ENCODE data around the gene EML5.
"Not testable (repeated sequence)": the region's sequence is repeated elsewhere in the genome, so short reads cannot be mapped to it uniquely, and the experiment has no call there.

EML5 gene

DNA sequence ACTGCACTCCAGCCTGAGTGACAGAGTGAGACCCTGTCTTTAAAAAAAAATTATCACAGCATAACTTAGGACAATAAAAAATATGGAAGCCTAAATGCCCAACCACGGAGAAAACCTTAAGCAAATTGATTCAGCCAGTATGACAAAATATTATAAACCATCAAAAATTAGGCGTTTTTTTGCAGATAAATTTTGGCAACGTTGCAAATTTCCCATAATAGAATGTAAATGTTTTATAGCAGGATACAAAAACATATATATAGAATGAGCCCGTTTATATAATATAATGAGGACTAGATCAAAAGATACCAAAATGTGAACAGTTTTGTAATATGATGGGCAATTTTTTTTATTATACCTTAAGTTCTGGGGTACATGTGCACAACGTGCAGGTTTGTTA lies 6.8 kb upstream of the EML5 start:
- DNase-seq = no peak

DNA sequence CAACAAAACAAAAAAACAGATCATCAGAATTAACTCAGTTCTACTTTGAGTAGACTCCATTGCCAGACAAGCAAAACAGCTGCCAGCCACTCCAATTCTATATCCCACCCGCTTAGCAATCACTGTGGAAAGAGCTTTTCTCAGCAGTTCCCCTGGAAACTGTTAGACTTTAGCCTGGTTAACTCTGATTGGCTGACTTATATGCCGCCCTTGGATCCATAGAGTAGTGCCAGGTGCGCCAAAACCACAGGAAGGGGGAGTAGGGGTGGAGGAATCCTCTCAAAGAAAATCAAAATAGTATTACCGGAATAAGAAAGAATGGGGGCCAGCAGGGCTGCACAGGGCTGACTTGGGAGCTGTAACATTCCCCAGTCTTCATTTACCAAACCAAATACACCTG lies 5.4 kb upstream of the EML5 start:
- DNase-seq = no peak

DNA sequence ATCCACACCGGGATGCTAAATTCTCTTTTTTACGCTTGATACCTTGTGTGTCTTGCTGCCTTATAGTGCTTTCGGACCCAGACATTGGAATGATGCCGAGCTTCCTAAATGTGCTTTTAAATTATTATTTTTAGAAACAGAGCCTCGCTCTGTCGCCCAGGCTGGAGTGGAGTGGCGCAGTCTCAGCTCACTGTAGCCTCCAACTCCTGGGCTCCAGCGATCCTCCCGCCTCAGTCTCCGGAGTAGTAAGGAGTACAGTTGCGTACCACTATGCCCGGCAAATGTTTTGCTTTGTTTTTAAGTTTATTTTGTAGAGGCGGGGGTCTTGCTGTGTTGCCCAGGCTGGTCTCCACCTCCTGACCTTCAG lies 489 bp upstream of the EML5 start:
- DNase-seq = no peak

DNA sequence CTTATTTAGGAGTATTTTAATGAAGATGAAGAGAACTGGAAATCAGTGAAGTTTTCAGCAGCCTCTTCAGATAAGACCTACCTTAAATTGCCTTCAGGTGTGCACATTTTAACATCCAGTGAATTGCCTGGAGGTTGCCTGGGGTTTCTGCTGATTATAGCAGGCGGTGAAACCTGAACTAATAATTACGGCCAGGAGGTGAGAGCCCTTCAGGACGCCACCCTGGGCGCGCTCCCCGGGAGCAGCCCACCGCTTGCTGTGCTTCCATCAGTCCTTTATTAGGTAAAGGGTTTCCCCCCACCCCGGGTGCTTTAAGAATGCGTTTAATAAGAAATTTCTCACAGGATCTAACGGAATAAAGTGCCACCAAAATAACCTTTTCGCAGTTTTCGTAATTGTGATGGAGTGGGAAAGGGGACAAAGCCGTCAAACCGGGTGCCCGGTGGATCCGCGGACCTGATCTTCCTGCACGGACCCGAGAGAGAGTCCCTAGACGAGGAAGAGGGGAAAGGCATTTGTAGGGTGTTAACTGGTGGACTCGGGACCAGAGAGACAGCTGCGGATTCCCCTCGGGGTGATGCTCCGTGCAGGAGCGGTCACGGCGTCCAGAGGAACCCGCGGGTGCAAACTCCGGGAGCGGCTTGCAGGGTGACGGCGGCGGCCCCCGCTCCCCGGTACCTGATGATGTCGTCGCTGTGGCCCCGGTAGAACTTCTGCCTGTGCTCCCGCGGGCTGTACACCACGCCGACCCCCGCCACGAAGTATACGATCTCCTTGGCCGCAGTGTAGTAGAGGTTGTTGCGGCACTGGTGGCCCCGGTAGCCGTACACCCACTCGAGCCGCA lies 902 bp downstream of the EML5 start:
- no peak for DNase-seq

DNA sequence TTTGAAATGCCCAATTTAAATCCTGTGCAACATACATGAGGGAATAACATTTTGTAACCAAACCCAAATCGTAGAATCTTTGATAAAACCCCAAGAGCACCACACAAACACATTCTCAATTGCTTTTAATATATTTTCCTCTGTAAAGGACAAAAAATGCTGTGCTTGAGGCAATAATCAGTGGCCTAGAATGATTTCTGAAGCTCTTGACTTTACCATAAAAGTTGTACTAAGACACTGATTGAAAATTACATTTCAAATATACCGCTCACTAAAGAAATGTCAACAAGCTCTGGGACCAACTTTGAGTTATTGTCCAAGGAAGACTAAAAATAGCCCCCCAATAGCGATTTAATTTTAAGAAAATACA lies 1.5 kb downstream of the EML5 start:
- DNase-seq = no peak

DNA sequence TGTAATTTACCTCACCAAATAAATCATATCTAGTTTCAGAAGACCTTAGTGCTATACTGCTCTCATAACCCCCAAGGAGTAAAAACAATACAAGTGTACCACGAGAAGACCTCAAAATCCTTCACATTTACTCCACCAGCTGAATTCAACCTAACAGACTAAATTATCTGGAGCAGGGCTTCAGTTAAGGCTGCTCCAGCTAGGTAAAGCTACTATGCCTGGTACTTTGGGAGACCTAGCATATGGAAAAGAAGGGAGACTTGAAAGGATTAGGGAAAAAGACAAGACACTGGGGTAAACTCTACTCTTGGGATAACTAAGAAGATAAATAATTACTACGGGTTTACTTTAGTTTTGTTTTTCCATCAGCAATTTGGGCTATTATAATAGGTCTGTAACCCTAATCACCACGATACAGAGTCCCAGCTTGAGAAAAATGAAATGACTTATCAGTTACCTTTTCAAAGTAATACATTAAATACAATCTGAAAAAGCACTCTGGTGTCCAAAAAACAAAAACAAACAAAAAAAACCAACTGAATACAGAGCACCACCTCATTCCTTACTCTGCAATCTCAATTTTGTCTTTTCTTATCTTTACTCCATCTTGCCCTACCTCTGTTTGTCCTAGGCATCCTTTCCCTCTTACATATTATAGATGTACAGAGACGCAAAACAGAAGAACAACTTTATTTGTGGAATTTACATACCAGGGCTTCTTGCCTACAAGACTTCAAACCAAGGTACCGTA lies 2.1 kb downstream of the EML5 start:
- no peak for DNase-seq

DNA sequence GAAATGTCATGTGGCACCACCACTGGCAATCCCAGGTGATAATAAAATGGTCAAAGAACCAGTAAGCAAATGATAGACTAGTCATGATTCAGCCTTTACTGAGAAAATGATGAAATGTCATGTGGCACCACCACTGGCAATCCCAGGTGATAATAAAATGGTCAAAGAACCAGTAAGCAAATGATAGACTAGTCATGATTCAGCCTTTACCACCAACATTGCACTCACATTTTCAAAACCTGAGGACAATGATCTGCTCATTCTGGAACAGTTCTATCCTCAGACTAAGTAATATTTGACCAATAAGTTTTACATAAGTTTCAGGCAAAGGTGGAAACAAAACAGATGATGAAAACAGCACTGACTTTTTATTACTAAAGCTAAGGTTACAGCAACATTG lies 3.2 kb downstream of the EML5 start:
- DNase-seq = not testable (repeated sequence)

DNA sequence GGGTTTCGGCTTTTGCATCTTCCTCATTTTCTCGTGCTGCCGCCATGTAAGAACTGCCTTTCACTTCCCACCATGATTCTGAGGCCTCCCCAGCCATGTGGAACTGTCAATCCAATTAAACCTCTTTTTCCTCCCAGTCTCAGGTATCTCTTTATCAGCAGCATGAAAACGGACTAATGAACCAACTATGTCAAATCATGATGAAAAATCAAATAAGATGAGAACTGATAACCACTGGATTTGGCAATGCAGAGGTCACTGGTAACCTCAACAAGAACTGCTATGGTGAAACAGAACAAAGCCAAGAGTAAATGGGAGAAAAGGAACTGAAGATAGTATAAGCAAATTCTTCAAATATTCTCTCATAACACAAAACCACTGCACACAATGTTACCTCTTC lies 6.0 kb downstream of the EML5 start:
- no peak for DNase-seq

DNA sequence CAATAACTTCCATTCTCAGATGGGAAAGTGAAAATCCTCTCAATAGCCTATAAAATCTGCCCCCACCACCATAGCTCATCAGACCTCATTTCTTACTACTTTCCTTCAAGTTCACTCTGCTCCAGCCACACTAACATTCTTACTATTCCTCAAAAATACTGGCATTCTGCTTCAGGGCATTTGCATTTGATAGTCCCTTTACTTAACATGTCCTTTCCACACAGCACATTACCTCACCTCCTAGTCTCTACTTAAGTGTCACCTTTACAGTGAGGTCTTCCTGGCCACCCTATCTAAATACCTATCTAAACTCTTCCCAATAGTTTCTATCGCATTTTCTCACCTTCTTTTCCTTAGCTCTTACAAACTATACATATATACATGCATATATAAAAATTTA lies 6.8 kb downstream of the EML5 start:
- DNase-seq = no peak

DNA sequence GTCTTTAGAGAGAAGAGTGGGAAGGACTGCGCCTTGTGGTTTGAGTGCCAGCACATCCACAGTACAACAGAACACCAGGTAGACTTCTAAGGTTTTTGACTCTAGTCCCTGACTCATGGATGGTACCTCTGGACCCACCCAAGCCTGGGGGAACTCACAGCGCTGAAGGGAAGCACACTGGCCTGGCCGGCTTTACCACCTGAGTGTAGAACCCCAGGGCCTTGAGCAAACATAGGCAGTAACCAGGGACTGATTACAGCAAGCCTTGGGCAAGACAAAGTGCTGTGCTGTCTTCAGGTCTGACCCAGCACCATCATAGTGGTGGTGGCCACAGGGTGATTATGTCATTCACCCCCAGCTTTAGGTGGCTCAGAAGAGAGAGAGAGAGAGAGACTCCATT lies 17.2 kb downstream of the EML5 start:
- no peak for DNase-seq

DNA sequence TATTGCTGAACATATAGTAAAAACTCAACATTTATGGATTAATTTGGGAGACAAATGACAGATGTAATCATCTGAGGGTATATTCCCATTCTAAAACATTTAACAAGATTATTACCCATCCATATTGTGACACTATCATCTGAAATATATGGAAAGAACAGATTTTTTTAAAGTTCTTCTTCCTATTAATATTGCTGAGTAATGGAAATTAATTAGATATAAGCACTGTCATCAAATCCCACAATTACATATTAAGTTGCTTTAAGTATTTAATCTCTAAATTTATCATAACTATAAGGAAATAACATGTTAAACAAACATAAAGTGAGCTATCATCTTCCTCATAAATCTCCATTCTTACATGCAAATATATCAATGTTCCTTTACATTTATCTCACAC lies 22.0 kb downstream of the EML5 start:
- no peak for DNase-seq

DNA sequence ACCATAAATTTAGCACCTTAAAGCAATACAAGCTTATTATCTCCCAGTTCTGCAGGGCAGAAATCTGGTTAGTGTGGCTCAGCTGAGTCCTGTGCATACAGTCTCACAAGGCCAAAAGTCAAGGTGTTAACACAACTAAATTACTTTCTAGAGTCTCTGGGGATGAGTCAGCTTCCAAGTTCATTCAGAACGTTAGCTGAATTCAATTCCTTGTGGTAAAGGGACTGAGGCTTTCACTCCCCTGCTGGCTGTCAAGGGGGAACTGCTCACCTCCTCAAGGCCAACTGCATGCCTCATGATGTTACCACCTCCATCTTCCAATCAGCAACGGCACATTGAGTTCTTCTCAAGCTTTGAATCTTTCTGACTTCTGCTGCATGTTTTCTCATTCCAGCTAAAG lies 27.6 kb downstream of the EML5 start:
- DNase-seq = no peak

DNA sequence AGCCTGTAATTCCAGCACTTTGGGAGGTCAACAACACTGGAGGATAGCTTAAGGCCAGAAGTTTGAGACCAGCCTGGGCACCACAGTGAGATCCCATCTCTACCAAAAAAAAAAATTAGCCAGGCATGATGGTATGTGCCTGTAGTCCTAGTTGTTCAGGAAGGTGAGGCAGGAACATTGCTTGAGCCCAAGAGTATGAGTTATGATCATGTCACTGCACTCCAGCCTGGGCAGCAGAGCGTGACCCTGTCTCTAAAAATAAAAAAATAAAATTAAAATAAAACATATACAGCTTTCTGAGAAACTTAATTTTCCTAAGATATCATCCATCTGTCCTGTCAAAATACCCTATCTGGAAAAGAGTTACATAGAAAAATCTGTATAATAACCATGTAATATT lies 38.9 kb downstream of the EML5 start:
- DNase-seq = no peak

DNA sequence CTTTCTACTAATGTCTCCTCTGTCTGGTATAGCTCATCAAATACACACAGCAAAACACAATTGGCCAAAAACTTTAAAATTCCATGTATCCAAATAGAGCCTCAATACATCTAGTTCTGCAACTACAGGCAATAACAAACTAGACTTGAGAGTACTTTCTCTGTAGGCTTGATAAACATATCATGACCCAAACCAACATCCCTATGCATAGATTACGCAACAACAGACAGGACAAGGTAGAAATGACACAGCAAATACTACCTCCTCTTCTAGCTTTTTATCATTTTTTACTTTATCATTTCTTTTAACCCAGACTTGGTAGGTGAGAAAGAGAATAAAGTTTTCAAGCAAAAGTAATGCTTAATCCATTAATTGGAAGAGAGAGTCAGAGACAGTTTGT lies 41.8 kb downstream of the EML5 start:
- DNase-seq = no peak

DNA sequence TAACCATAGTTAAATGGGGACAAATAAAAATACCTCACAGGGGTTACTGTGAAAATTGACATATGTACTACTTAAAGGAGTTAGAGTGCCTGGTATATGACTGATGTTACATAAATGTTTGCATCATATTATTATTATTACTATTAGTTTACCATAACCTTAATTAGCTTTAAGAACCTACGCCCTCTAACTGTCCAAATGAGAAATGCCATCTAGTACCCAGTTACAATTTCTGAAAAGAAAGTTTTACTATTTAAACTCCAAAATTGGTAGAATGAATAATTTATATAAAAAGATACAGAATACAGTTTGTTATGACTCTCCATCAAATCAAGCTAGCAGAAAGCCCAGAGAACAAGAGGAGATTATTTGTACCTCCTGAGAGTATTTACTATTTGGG lies 42.3 kb downstream of the EML5 start:
- DNase-seq = no peak

DNA sequence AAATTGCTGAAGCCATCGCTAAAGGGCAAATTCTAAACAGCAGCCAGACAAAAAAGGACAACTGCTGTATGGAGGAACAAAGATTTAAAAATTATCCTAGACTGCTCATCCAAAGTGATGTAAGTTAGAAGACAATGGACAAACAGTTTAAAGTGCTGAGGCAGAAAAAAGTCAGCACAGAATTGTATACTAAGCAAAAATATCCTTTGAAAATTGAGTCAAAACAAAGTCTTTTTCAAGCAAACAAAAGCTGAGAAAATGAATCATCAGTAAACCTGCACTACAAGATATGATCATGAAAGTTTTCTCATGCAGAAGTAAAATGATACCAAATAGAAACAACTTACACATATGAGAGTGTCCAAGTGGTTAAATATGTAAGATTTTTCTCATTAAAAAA lies 43.6 kb downstream of the EML5 start:
- no peak for DNase-seq

DNA sequence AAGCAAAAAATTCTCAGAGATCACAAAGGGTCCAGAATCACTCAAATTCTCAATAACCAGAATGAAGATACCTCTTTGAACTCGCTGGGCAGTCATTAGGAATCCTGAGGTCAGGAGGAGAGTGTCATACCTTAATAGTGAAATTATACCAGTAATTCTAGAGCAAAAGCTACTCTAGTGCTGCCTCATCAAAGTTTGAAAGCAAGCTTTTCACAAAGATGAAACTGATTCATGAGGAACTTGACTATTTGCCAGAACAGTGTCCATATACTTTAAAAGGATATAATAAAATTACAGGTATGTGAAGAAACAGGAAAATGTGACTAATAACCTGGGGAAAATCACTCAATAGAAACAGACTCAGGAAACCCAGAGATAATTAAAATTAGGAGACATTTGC lies 44.5 kb downstream of the EML5 start:
- no peak for DNase-seq

DNA sequence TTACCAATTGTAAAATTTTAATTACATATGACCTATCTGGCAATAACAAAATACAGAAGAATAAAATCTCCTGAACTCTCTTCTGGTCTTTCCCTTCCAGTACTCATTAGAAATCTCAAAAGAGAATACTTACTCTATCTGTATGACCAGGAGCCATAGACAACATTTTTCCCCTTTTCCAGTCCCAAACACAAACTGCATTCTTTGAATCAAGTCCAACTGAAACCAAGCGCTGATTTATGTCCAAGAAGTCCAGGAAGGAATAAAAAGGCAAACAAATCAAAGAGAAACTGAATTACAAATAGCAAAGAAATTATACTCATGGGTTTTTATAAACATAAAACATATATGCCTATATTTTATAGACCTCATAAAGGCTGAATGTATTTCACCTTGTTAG lies 46.7 kb downstream of the EML5 start:
- no peak for DNase-seq

DNA sequence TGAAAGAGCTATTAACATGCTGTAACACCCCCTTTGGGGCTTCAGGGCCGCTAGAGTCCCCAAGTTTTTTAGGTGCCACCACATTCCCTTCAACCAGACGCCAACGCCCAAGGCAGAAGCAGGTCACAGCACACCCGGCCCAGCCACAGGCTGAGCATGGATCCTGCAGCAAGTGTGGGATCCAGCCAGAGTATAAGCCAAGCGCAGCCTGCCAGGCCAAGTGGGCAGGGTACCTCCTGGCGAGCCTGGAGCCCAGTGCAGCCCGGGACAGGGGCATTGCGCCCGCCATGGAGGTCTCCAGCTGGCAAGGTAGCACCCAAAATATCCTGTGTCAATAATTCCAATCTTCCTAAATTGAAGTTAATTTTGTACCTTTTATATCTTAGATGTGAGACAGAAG lies 55.5 kb downstream of the EML5 start:
- no peak for DNase-seq

DNA sequence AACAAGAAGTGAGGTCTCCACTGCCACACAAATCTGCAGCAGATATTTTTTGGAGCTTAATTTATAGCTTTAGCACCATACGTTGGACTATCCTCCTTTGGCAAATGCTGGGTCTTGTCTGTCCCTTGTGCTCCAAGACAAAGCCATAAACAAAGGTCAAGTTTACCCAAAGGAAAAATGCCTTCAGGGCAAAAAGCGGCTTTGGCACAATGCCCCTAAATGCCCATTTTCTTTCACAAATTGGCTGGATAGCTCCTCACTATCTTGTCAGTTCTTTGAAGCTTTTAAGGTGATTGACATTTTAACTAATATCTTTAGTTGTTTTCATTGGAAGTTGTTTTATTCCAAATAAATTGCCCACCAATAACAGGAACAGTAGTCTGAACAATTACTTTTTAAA lies 59.6 kb downstream of the EML5 start:
- DNase-seq = no peak

DNA sequence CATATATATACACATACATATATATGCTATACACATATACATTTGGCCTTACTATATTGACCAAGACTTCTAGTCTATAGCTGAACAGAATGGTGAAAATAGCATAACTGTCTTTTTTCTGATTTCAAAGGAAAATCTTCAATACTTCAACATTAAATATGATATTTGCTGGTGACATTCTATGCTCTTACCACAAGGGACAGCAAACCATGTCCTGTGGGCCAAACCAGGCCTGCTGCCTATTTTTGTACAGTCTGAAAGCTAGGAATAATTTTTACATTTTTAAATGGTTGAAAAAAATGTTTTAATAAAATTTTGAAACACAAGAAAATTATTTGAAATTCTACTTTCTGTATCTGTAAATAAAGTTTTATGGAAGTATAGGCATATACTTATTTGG lies 63.6 kb downstream of the EML5 start:
- DNase-seq = no peak

DNA sequence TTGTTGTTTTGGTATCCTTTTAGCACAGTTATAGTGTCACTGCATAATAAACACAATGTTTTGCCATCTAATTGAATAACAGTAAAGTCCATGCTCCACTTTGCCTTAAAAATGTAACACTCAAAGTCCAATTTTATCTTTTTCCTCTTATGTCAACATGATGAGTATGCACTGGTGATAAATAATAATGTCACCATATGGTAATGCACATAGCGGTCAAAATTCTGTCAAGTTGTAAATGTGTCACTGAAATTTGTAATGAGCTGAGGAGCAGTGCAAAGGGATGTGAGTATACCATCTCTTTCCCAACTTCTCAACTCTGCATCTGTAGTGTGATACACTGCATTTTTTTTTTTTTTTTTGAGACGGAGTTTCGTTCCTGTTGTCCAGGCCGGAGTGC lies 65.7 kb downstream of the EML5 start:
- no peak for DNase-seq

DNA sequence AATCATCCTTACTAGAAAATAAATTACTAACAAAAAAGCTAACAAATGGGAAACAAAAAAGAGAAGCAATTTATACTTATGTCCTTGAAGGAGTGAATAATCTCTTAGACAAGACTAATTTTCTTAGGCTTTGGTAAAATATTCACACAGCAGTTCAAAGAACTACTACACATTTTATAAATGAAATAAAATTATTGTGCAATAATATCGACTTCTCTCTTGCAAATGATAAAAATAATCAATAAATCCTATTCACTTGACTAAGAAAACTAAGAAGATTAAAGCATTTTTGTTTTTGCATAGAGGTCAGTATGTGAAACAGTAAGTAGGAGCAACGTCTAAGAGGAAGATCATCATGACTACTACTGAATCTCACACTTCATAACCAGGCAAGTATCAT lies 82.0 kb downstream of the EML5 start:
- DNase-seq = no peak

DNA sequence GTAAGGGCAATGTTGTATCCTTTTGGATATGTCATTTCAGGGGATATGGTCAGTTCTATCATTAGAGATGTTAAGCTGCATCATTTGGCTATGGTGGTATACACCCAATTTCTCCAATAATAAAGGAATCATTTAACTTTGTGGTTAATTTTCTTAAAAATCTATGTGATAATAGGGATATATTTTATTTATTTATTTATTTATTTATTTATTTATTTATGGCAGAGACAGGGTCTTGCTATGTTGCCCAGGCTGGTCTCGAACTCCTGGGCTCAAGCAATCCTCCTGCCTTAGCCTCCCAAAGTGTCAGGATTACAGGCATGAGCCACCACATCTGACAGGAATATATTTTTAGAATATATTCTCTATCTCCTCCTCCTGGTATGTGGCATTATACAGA lies 85.7 kb downstream of the EML5 start:
- no peak for DNase-seq

DNA sequence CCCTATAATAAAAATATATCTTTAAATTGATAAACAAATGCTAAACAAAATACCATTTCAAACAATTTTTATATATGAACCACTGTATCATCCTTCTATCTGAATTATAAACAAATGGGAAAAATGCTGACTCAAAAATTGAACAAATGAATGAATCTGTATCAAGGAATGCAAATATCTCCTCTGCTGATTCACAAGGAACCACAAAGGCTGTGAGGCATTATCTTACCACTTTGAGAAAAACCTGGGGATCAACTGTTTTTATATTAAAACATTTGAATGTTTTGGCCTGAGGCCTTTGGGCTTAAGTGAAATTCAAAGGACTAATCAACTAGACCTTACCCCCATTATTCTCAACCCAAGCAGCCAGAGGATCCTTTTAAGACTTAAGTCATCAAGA lies 86.3 kb downstream of the EML5 start:
- no peak for DNase-seq

Data from NCI-H1436 treated with DMSO at 0.1 percent for 48 hours (cell line).